Loucy (cell line): Measurements from ENCODE around the gene GHRHR.

Experiments used
- H2AFZ ChIP-seq: fragments of 200-600 bp; sonication (generic); 2 replicates; pipeline ENCODE4 v1.6.0; 2016; ENCODE audit warnings: antibody characterized with exemption, mild to moderate bottlenecking, low read length, moderate library complexity
- H3F3A ChIP-seq: fragments of 200-600 bp; 2 replicates; pipeline ENCODE4 v1.6.0; 2016; ENCODE audit warnings: antibody characterized with exemption, low read depth, mild to moderate bottlenecking
- H3K27me3 ChIP-seq: fragments of 200-600 bp; sonication (generic); 2 replicates; pipeline ENCODE4 v1.6.1; 2014; ENCODE audit warnings: low read length, mild to moderate bottlenecking; ENCODE audit not compliant: insufficient read depth, poor library complexity, severe bottlenecking
- H3K36me3 ChIP-seq: fragments of 200-600 bp; sonication (generic); 2 replicates; pipeline ENCODE4 v1.6.1; 2016; ENCODE audit warnings: low read length; ENCODE audit not compliant: insufficient read depth
- H3K4me1 ChIP-seq: fragments of 200-600 bp; sonication (generic); 2 replicates; pipeline ENCODE4 v1.5.1; 2014; ENCODE audit warnings: low read length, mild to moderate bottlenecking; ENCODE audit not compliant: insufficient read depth, poor library complexity, severe bottlenecking
- H3K4me2 ChIP-seq: fragments of 200-600 bp; sonication (generic); 2 replicates; pipeline ENCODE4 v1.6.0; 2014; ENCODE audit warnings: antibody characterized with exemption, low read length, low read depth, mild to moderate bottlenecking; ENCODE audit not compliant: poor library complexity, severe bottlenecking
- H3K4me3 ChIP-seq: fragments of 200-600 bp; sonication (generic); 2 replicates; pipeline ENCODE4 v1.5.1; 2014; ENCODE audit warnings: low read length, mild to moderate bottlenecking, mixed read lengths; ENCODE audit not compliant: poor library complexity, severe bottlenecking
- H3K79me2 ChIP-seq: fragments of 200-600 bp; sonication (generic); 2 replicates; pipeline ENCODE4 v1.6.1; 2014; ENCODE audit warnings: low read length; ENCODE audit not compliant: insufficient read depth
- H3K9ac ChIP-seq: fragments of 200-600 bp; sonication (generic); 2 replicates; pipeline ENCODE4 v1.6.0; 2014; ENCODE audit warnings: mild to moderate bottlenecking, low read depth, low read length, moderate library complexity; ENCODE audit not compliant: poor library complexity, severe bottlenecking
- H3K9me2 ChIP-seq: fragments of 200-600 bp; sonication (generic); replicated peaks from 2 replicates; pipeline ENCODE4 v1.6.1; 2016; ENCODE audit warnings: low read depth, low read length, mixed read lengths
- H3K9me3 ChIP-seq: fragments of 200-600 bp; sonication (generic); 2 replicates; pipeline ENCODE4 v1.6.1; 2014; ENCODE audit warnings: mild to moderate bottlenecking, antibody characterized with exemption, low read length, low read depth; ENCODE audit not compliant: insufficient read depth
- H4K20me1 ChIP-seq: fragments of 200-600 bp; sonication (generic); 2 replicates; pipeline ENCODE4 v1.6.0; 2014; ENCODE audit warnings: antibody characterized with exemption, low read length, mild to moderate bottlenecking; ENCODE audit not compliant: insufficient read depth, poor library complexity, severe bottlenecking
- CTCF ChIP-seq: fragments of 200-600 bp; sonication (generic); conservative IDR thresholded peaks from 2 replicates; pipeline ENCODE4 v1.5.1; 2014; ENCODE audit warnings: mild to moderate bottlenecking, antibody characterized with exemption, low read length
- EZH2phosphoT487 ChIP-seq: fragments of 200-600 bp; IDR thresholded peaks from 2 replicates; pipeline ENCODE4 v1.6.1; 2018; ENCODE audit warnings: antibody characterized with exemption, mild to moderate bottlenecking, moderate library complexity, borderline replicate concordance

GHRHR gene

GRCh38 chr7:31020161-31020560 lies 56.4 kb downstream of the GHRHR start:
- Histone ChIP-seq H3K36me3 (no peaks in the 10 kb centered on the region), H3K4me2 (no peak overlapping the region), H3K9me2 (no peaks in the 10 kb centered on the region)

GRCh38 chr7:31020652-31021051 lies 56.9 kb downstream of the GHRHR start:
- Histone ChIP-seq H3K27me3 (no peaks in the 10 kb centered on the region), H3F3A (no peaks in the 10 kb centered on the region), H3K9me2 (no peaks in the 10 kb centered on the region), H4K20me1 (no peaks in the 10 kb centered on the region), H3K9me3 (0 out of 2 replicates have a peak, but pooled peaks cover 6% of the 10 kb centered on the region), H3K4me2 (no peak overlapping the region), H3K4me1 (peaks cover 7% of the 10 kb centered on the region), H2AFZ (no peak overlapping the region), H3K9ac (no peak overlapping the region), H3K79me2 (no peaks in the 10 kb centered on the region), H3K36me3 (no peaks in the 10 kb centered on the region), H3K4me3 (no peak overlapping the region)
- TF ChIP-seq EZH2phosphoT487 = no peak
- no peak for TF ChIP-seq CTCF

More at GRCh38 chr7:31020161-31020560, 56.4 kb downstream of the GHRHR start:
- Histone ChIP-seq H3K9me3 (0 out of 2 replicates have a peak, but pooled peaks cover 5% of the 10 kb centered on the region), H2AFZ (no peak overlapping the region), H3K79me2 (no peaks in the 10 kb centered on the region), H4K20me1 (no peaks in the 10 kb centered on the region), H3K4me1 (peaks cover 7% of the 10 kb centered on the region), H3K27me3 (no peaks in the 10 kb centered on the region), H3K4me3 (no peak overlapping the region), H3F3A (no peaks in the 10 kb centered on the region), H3K9ac (no peak overlapping the region)
- no peak for TF ChIP-seq CTCF
- no peak for TF ChIP-seq EZH2phosphoT487

- no peak overlapping the region for H3K4me2 ChIP-seq
- no peaks in the 10 kb centered on the region for H3K79me2 ChIP-seq
- no peaks in the 10 kb centered on the region for H3K9me2 ChIP-seq
- no peaks in the 10 kb centered on the region for H3F3A ChIP-seq
- TF ChIP-seq CTCF = no peak
- TF ChIP-seq EZH2phosphoT487 = no peak
- H3K9ac ChIP-seq = no peak overlapping the region
- H3K9me3 ChIP-seq = 0 out of 2 replicates have a peak, but pooled peaks cover 6% of the 10 kb centered on the region
- H3K4me1 ChIP-seq = peaks cover 7% of the 10 kb centered on the region
- no peaks in the 10 kb centered on the region for H3K27me3 ChIP-seq
- no peak overlapping the region for H3K4me3 ChIP-seq
- H4K20me1 ChIP-seq = no peaks in the 10 kb centered on the region
- H2AFZ ChIP-seq = no peak overlapping the region
- H3K36me3 ChIP-seq = no peaks in the 10 kb centered on the region
Measured at GRCh38 chr7:31022117-31022516, 58.4 kb downstream of the GHRHR start.
